MM.1S (cell line): ENCODE measurements around the gene TRMT1L.

Experiments
- DNase-seq: peaks from one replicate; pipeline ENCODE4 v3.0.0-alpha.2; 2015
- H2AFZ ChIP-seq: fragments of 300-600 bp; sonication (generic); 2 replicates; pipeline ENCODE4 v1.6.0; 2016; ENCODE audit warnings: antibody characterized with exemption, low read length
- H3F3A ChIP-seq: fragments of 300-600 bp; sonication (generic); 2 replicates; pipeline ENCODE4 v1.6.1; 2016; ENCODE audit warnings: mild to moderate bottlenecking, antibody characterized with exemption, low read length, moderate library complexity, mixed read lengths; ENCODE audit not compliant: insufficient read depth
- H3K27ac ChIP-seq: fragments of 300-600 bp; sonication (generic); 2 replicates; pipeline ENCODE4 v1.5.1; 2016; ENCODE audit warnings: mild to moderate bottlenecking, low read length
- H3K27me3 ChIP-seq: fragments of 300-600 bp; sonication (generic); replicated peaks from 2 replicates; pipeline ENCODE4 v1.6.0; 2016; ENCODE audit warnings: low read length; ENCODE audit not compliant: insufficient read depth
- H3K36me3 ChIP-seq: fragments of 300-600 bp; sonication (generic); replicated peaks from 2 replicates; pipeline ENCODE4 v1.6.1; 2016; ENCODE audit warnings: mild to moderate bottlenecking, low read length, mixed read lengths; ENCODE audit not compliant: insufficient read depth
- H3K4me1 ChIP-seq: fragments of 300-600 bp; sonication (generic); 2 replicates; pipeline ENCODE4 v1.6.1; 2016; ENCODE audit warnings: low read length, mixed read lengths
- H3K4me2 ChIP-seq: fragments of 300-600 bp; sonication (generic); 2 replicates; pipeline ENCODE4 v1.6.0; 2016; ENCODE audit warnings: low read depth, low read length
- H3K4me3 ChIP-seq: fragments of 300-600 bp; sonication (generic); 2 replicates; pipeline ENCODE4 v1.5.1; 2016; ENCODE audit warnings: low read length, mixed read lengths
- H3K79me2 ChIP-seq: fragments of 300-600 bp; sonication (generic); 2 replicates; pipeline ENCODE4 v1.6.1; 2016; ENCODE audit warnings: mixed run types, low read length, mixed read lengths
- H3K9ac ChIP-seq: fragments of 300-600 bp; sonication (generic); 2 replicates; pipeline ENCODE4 v1.6.1; 2016; ENCODE audit warnings: low read length, mixed read lengths
- H3K9me2 ChIP-seq: fragments of 300-600 bp; sonication (generic); replicated peaks from 2 replicates; pipeline ENCODE4 v1.6.1; 2016; ENCODE audit warnings: mild to moderate bottlenecking, low read length, mixed read lengths; ENCODE audit not compliant: insufficient read depth
- H3K9me3 ChIP-seq: fragments of 300-600 bp; sonication (generic); replicated peaks from 2 replicates; pipeline ENCODE4 v1.6.1; 2016; ENCODE audit warnings: mild to moderate bottlenecking, low read length, mixed read lengths; ENCODE audit not compliant: insufficient read depth
- H4K20me1 ChIP-seq: fragments of 300-600 bp; sonication (generic); 2 replicates; pipeline ENCODE4 v1.6.1; 2016; ENCODE audit warnings: mild to moderate bottlenecking, low read length, moderate library complexity, mixed read lengths; ENCODE audit not compliant: insufficient read depth
- CTCF ChIP-seq: fragments of 300-600 bp; sonication (generic); IDR thresholded peaks from 2 replicates; pipeline ENCODE4 v1.5.1; 2016; ENCODE audit warnings: antibody characterized with exemption, low read length, mixed read lengths
- EZH2 ChIP-seq: fragments of 300-600 bp; sonication (generic); optimal IDR thresholded peaks from 2 replicates; pipeline ENCODE3; 2017; ENCODE audit warnings: low read depth, mild to moderate bottlenecking, antibody characterized with exemption, low read length, mixed read lengths
- EZH2phosphoT487 ChIP-seq: fragments of 300-600 bp; sonication (generic); IDR thresholded peaks from 2 replicates; pipeline ENCODE4 v1.6.1; 2018; ENCODE audit warnings: antibody characterized with exemption, low read length

The TRMT1L gene

GRCh38 chr1:185083818-185084217 lies 72.9 kb downstream of the TRMT1L start:
- no peak overlapping the region for H3K4me2 ChIP-seq
- no peak overlapping the region for H3K4me3 ChIP-seq
- no peak overlapping the region for H2AFZ ChIP-seq
- H4K20me1 ChIP-seq, result no peaks in the 10 kb centered on the region
- no peak overlapping the region for H3K9ac ChIP-seq
- no peak overlapping the region for H3K27ac ChIP-seq
- no peaks in the 10 kb centered on the region for H3K36me3 ChIP-seq
- H3K79me2 ChIP-seq, result no peaks in the 10 kb centered on the region
- H3K4me1 ChIP-seq, result no peaks in the 10 kb centered on the region
- no peak for TF ChIP-seq CTCF
- TF ChIP-seq EZH2, result no peak
- TF ChIP-seq EZH2phosphoT487, result no peak
- no peaks in the 10 kb centered on the region for H3K9me3 ChIP-seq
- DNase-seq, result no peak
- H3K27me3 ChIP-seq, result no peaks in the 10 kb centered on the region
- no peaks in the 10 kb centered on the region for H3K9me2 ChIP-seq
- H3F3A ChIP-seq, result no peaks in the 10 kb centered on the region

- no peaks in the 10 kb centered on the region for H3K79me2 ChIP-seq
Measured at GRCh38 chr1:185080422-185080821, 76.3 kb downstream of the TRMT1L start.

GRCh38 chr1:185077374-185077773 lies 79.4 kb downstream of the TRMT1L start:
- Histone ChIP-seq H3K4me1 (no peaks in the 10 kb centered on the region), H3K27me3 (no peaks in the 10 kb centered on the region), H3K4me3 (no peak overlapping the region), H3K4me2 (no peak overlapping the region), H2AFZ (no peak overlapping the region), H3F3A (no peaks in the 10 kb centered on the region), H4K20me1 (no peaks in the 10 kb centered on the region), H3K9me3 (no peaks in the 10 kb centered on the region), H3K36me3 (no peaks in the 10 kb centered on the region), H3K27ac (no peak overlapping the region), H3K79me2 (no peaks in the 10 kb centered on the region), H3K9ac (no peak overlapping the region), H3K9me2 (no peaks in the 10 kb centered on the region)
- TF ChIP-seq EZH2 (no peak), CTCF (no peak), EZH2phosphoT487 (no peak)
- DNase-seq, result no peak

More at GRCh38 chr1:185080422-185080821, 76.3 kb downstream of the TRMT1L start:
- H3K27ac ChIP-seq, result no peak overlapping the region
- no peaks in the 10 kb centered on the region for H3K9me2 ChIP-seq
- TF ChIP-seq EZH2 (no peak), EZH2phosphoT487 (no peak), CTCF (no peak)
- H3K9ac ChIP-seq, result no peak overlapping the region
- no peak overlapping the region for H3K4me2 ChIP-seq
- no peaks in the 10 kb centered on the region for H3K36me3 ChIP-seq
- no peaks in the 10 kb centered on the region for H3K9me3 ChIP-seq
- no peaks in the 10 kb centered on the region for H3F3A ChIP-seq
- H3K4me3 ChIP-seq, result no peak overlapping the region
- no peak overlapping the region for H2AFZ ChIP-seq
- H3K27me3 ChIP-seq, result no peaks in the 10 kb centered on the region
- DNase-seq, result no peak
- H3K4me1 ChIP-seq, result no peaks in the 10 kb centered on the region
- H4K20me1 ChIP-seq, result no peaks in the 10 kb centered on the region
